ENCODE data around the gene BBX.

DNA sequence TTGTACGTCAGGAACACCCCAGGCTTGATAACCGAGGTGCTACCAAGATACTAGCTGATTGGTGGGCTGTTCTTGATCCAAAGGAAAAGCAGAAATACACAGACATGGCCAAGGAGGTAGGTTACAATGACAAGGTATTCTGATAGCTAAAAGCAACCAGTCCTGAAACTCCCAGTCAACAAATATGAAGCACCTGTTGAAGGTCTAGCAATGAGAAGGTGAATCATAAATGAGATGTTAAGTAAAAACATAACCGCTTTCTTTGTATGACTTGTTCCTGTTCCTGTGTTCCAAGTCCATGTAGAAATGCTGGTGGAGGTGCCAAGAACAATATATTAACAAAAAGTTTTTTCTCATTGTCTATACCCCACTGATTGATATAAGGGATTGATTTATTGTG, 194.0 kb downstream of the BBX start:
- TF ChIP-seq, protein P1, sequence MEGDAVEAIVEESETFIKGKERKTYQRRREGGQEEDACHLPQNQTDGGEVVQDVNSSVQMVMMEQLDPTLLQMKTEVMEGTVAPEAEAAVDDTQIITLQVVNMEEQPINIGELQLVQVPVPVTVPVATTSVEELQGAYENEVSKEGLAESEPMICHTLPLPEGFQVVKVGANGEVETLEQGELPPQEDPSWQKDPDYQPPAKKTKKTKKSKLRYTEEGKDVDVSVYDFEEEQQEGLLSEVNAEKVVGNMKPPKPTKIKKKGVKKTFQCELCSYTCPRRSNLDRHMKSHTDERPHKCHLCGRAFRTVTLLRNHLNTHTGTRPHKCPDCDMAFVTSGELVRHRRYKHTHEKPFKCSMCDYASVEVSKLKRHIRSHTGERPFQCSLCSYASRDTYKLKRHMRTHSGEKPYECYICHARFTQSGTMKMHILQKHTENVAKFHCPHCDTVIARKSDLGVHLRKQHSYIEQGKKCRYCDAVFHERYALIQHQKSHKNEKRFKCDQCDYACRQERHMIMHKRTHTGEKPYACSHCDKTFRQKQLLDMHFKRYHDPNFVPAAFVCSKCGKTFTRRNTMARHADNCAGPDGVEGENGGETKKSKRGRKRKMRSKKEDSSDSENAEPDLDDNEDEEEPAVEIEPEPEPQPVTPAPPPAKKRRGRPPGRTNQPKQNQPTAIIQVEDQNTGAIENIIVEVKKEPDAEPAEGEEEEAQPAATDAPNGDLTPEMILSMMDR (IDR thresholded peaks at IDR 0.05): no peak
- TF ChIP-seq POLR2A (IDR thresholded peaks at IDR 0.05): no peak

All from vagina (tissue), 2 donors.